H1 (cell line): ENCODE results near the gene TMSB15C. TPM values are rescaled to one million over a fixed set of nuclear protein-coding genes. Genes with fewer than 3 reads are reported as not detected.

Source experiments
- CBX5 ChIP-seq: fragments of 300-800, 300-1000 bp; sonication (generic); IDR thresholded peaks from 2 replicates; pipeline ENCODE4 v1.7.1; 2016; ENCODE audit warnings: antibody characterized with exemption, low read length, low read depth
- CTBP2 ChIP-seq: IDR thresholded peaks from 2 replicates; pipeline ENCODE4 v1.7.0; 2011; ENCODE audit warnings: borderline replicate concordance, mild to moderate bottlenecking, moderate library complexity, mixed read lengths, low read length; ENCODE audit not compliant: insufficient read depth, insufficient read length
- EZH2 ChIP-seq: fragments of 200-600 bp; sonication (generic); IDR thresholded peaks from 2 replicates; pipeline ENCODE4 v1.7.1; 2012; ENCODE audit warnings: low read depth, mild to moderate bottlenecking, moderate library complexity, low read length, inconsistent platforms; ENCODE audit not compliant: severe bottlenecking
- JUND ChIP-seq: IDR thresholded peaks from 2 replicates; pipeline ENCODE4 v1.6.1; 2011; ENCODE audit warnings: mild to moderate bottlenecking, improper control_type of control experiment, low read length
- KDM5A ChIP-seq: fragments of 200-600 bp; IDR thresholded peaks from 2 replicates; pipeline ENCODE4 v1.7.1; 2012; ENCODE audit warnings: mild to moderate bottlenecking, low read length, inconsistent platforms, mixed read lengths
- polyA plus RNA-seq, 7 experiments: library from polyadenylated mRNA; depleted of rRNA in 3 of 7; stranded (reverse) in 5 of 7; unstranded in 2 of 7; fragments of >200 nt in 5 of 7; fragments of 200-250 nt in 2 of 7; gene quantifications; 1 replicate in 5 of 7; 2 replicates in 1 of 7; 4 replicates in 1 of 7; pipeline versions ENCODE4 v1.2.1 to v1.2.3, GENCODE V29; 2011 to 2013; ENCODE audit warnings: missing spikeins in 2 of 7, mixed read lengths in 2 of 7
- total RNA-seq: library from RNA; stranded (reverse); fragmentation: NEBNext Ultra II Directional; extraction: Animal tissue kit (Norgen Biotek cat#: 25700); gene quantifications from 2 replicates; pipeline ENCODE4 v1.2.1, GENCODE V29; 2021

The TMSB15C gene
- total and polyA plus RNA-seq, 2 of the 8 experiments (the other 6 are each of a cell fraction or from before 2014, with no cell fraction given), result 1.5 to 2.6 TPM

- TF ChIP-seq CBX5 (no peak), EZH2 (no peak), KDM5A (no peak), CTBP2 (no peak), JUND (no peak)
These were observed 36.1 kb downstream of the TMSB15C start, which contains the start of gene H2BW2 (continued) for GRCh38 chrX:104039689-104040505.

Other genes starting within 250 kb of the TMSB15C start
- 0.46 and 0.56 TPM in 2 replicates for gene RAB9B, start 244.0 kb downstream of the TMSB15C start, total RNA-seq
- gene RAB9B, start 244.0 kb downstream of the TMSB15C start, polyA plus RNA-seq (2011; rRNA removed), result 0.13 and 0.26 TPM in 2 replicates
- gene TMSB15B, start 113.6 kb downstream of the TMSB15C start, total RNA-seq, result 9.8 and 11.7 TPM in 2 replicates
- gene TMSB15B, start 113.6 kb downstream of the TMSB15C start, polyA plus RNA-seq (2011; rRNA removed), result 6.8 and 12.1 TPM in 2 replicates
- gene H2BW1, start 62.5 kb downstream of the TMSB15C start, total RNA-seq, result not detected in 2 replicates
- gene H2BW1, start 62.5 kb downstream of the TMSB15C start, polyA plus RNA-seq (2011; rRNA removed), result not detected in 2 replicates
- not detected in 2 replicates for gene H2BW2, start 36.3 kb downstream of the TMSB15C start, total RNA-seq
- gene H2BW2, start 36.3 kb downstream of the TMSB15C start, polyA plus RNA-seq (2011; rRNA removed), result 0.03 and 0.44 TPM in 2 replicates
- gene ZCCHC18, start 36.3 kb upstream of the TMSB15C start, total RNA-seq, result 2.6 and 3.7 TPM in 2 replicates
- 4.1 and 8.8 TPM in 2 replicates for gene ZCCHC18, start 36.3 kb upstream of the TMSB15C start, polyA plus RNA-seq (2011; rRNA removed)
- 3.2 and 4.2 TPM in 2 replicates for gene SLC25A53, start 80.8 kb upstream of the TMSB15C start, total RNA-seq
- gene SLC25A53, start 80.8 kb upstream of the TMSB15C start, polyA plus RNA-seq (2011; rRNA removed), result 2.2 and 2.4 TPM in 2 replicates
- gene FAM199X, start 90.2 kb upstream of the TMSB15C start, total RNA-seq, result 14.4 and 14.9 TPM in 2 replicates
- gene FAM199X, start 90.2 kb upstream of the TMSB15C start, polyA plus RNA-seq (2011; rRNA removed), result 1.9 and 3.1 TPM in 2 replicates
- gene ESX1, start 178.7 kb upstream of the TMSB15C start, total RNA-seq, result not detected in 2 replicates
- gene ESX1, start 178.7 kb upstream of the TMSB15C start, polyA plus RNA-seq (2011; rRNA removed), result not detected in 2 replicates